A549 (cell line): ENCODE data around the gene COG7. TPM values are rescaled to one million over a fixed set of nuclear protein-coding genes. Genes with fewer than 3 reads are reported as not detected.

ENCODE experiments used
- ATAC-seq, 2 experiments: fragments of 200-7000 bp in 1 of 2; fragments of >200 bp in 1 of 2; cut with Nextera tagmentation in 1 of 2; cut with Tn5 transposase in 1 of 2; 3 replicates each; pipeline versions ENCODE4 v1.8.0 to v1.9.1; 2018 to 2020; ENCODE audit warnings: mild to moderate bottlenecking in 1 of 2, moderate library complexity in 1 of 2
- CTCF ChIA-PET: fragments of 300-600 bp; sonication (Branson Sonifier 250); formaldehyde crosslinking; extraction: SDS; loops from one replicate; lab custom pipeline; 2021; ENCODE audit warnings: antibody characterized with exemption, inconsistent platforms; lab: Yijun Ruan, JAX
- POLR2A ChIA-PET: fragments of 350-600 bp; formaldehyde crosslinking; extraction: SDS; loops from one replicate; lab custom pipeline; 2021; ENCODE audit warnings: antibody characterized with exemption, inconsistent platforms; lab: Yijun Ruan, JAX
- DNase-seq, 2 experiments: peaks; one replicate each; pipeline versions ENCODE4 v3.0.0 to v3.0.0-alpha.2; 2011 to 2016; ENCODE audit warnings: low read depth in 1 of 2, low spot score in 1 of 2
- FAIRE-seq: peaks from 2 replicates; lab custom pipeline; 2011; peaks lifted over from hg19 to GRCh38; lab: Jason Lieb, UNC
- H3K27ac ChIP-seq, 2 experiments: fragments of >200 bp; sonication (Bioruptor Twin); formaldehyde crosslinking; 3 replicates each; pipeline ENCODE4 v1.5.1; 2016 to 2017
- H3K4me1 ChIP-seq: fragments of >200 bp; sonication (Bioruptor Twin); formaldehyde crosslinking; 3 replicates; pipeline ENCODE4 v1.6.1; 2016
- H3K4me2 ChIP-seq: fragments of >200 bp; sonication (Bioruptor Twin); formaldehyde crosslinking; 3 replicates; pipeline ENCODE4 v1.6.1; 2016
- H3K4me3 ChIP-seq: fragments of >200 bp; sonication (Bioruptor Twin); formaldehyde crosslinking; 3 replicates; pipeline ENCODE4 v1.5.1; 2016
- H3K9me3 ChIP-seq: fragments of >200 bp; sonication (Bioruptor Twin); formaldehyde crosslinking; 3 replicates; pipeline ENCODE4 v1.6.1; 2016
- BCL3 ChIP-seq: fragments of >200 bp; sonication (Bioruptor Twin); formaldehyde crosslinking; IDR thresholded peaks from 3 replicates; pipeline ENCODE4 v1.6.1; 2016
- CBX2 ChIP-seq: fragments of 200-600 bp; sonication (generic); IDR thresholded peaks from 2 replicates; pipeline ENCODE4 v1.6.1; 2016; ENCODE audit warnings: low read depth, mild to moderate bottlenecking, borderline replicate concordance
- CBX8 ChIP-seq: fragments of 200-600 bp; sonication (generic); IDR thresholded peaks from 2 replicates; pipeline ENCODE4 v1.6.1; 2016
- CHD2 ChIP-seq: fragments of 150-350 bp; IDR thresholded peaks from 2 replicates; pipeline ENCODE4 v1.6.1; 2014; ENCODE audit warnings: low read length; ENCODE audit not compliant: partially characterized antibody
- CHD4 ChIP-seq: fragments of 200-600 bp; sonication (generic); IDR thresholded peaks from 2 replicates; pipeline ENCODE4 v1.6.1; 2016; ENCODE audit warnings: antibody characterized with exemption, mild to moderate bottlenecking, borderline replicate concordance
- EHF ChIP-seq: fragments of 250-450 bp; sonication (Bioruptor Pico); IDR thresholded peaks from 2 replicates; pipeline ENCODE4 v1.5.0; 2020; ENCODE audit warnings: mild to moderate bottlenecking
- EHMT2 ChIP-seq: fragments of 200-600 bp; sonication (generic); IDR thresholded peaks from 2 replicates; pipeline ENCODE4 v1.6.1; 2016; ENCODE audit warnings: antibody characterized with exemption, low read depth, mild to moderate bottlenecking, moderate library complexity
- EP300 ChIP-seq, 2 experiments: fragments of >200 bp; sonication (Bioruptor Twin); formaldehyde crosslinking; IDR thresholded peaks; 2 replicates in 1 of 2; 3 replicates in 1 of 2; pipeline ENCODE4 v1.6.1; 2016 to 2017
- FOXS1 ChIP-seq: fragments of 250-450 bp; sonication (Bioruptor Pico); IDR thresholded peaks from 2 replicates; pipeline ENCODE4 v1.5.0; 2020; ENCODE audit warnings: mild to moderate bottlenecking, moderate library complexity
- HDAC2 ChIP-seq: fragments of 200-600 bp; sonication (generic); IDR thresholded peaks from 2 replicates; pipeline ENCODE4 v1.6.1; 2016
- HES2 ChIP-seq: fragments of >200 bp; sonication (Bioruptor Twin); formaldehyde crosslinking; IDR thresholded peaks from 2 replicates; pipeline ENCODE4 v1.6.1; 2016
- HEYL ChIP-seq: fragments of 250-450 bp; sonication (Bioruptor Pico); IDR thresholded peaks from 2 replicates; pipeline ENCODE4 v1.8.0; 2021; ENCODE audit warnings: mild to moderate bottlenecking, moderate library complexity
- HOXB13 ChIP-seq: fragments of 250-450 bp; sonication (Bioruptor Pico); IDR thresholded peaks from 2 replicates; pipeline ENCODE4 v1.5.0; 2020; ENCODE audit warnings: low read depth, mild to moderate bottlenecking, moderate library complexity
- JUN ChIP-seq, 2 experiments: fragments of >200 bp; sonication (Bioruptor Twin); formaldehyde crosslinking; IDR thresholded peaks; 2 replicates in 1 of 2; 3 replicates in 1 of 2; pipeline ENCODE4 v1.6.1; 2016 to 2017
- JUNB ChIP-seq: fragments of >200 bp; sonication (Bioruptor Twin); formaldehyde crosslinking; IDR thresholded peaks from 2 replicates; pipeline ENCODE4 v1.6.1; 2016
- KDM5A ChIP-seq: fragments of 200-600 bp; sonication (generic); IDR thresholded peaks from 2 replicates; pipeline ENCODE4 v1.6.1; 2016; ENCODE audit warnings: antibody characterized with exemption, mild to moderate bottlenecking
- MAX ChIP-seq: IDR thresholded peaks from 2 replicates; pipeline ENCODE4 v1.6.1; 2012
- MAZ ChIP-seq: fragments of 150-350 bp; IDR thresholded peaks from 2 replicates; pipeline ENCODE4 v1.6.1; 2014; ENCODE audit warnings: antibody characterized with exemption, low read depth, low read length, borderline replicate concordance
- NFE2L2 ChIP-seq: fragments of 150-350 bp; conservative IDR thresholded peaks from 2 replicates; pipeline ENCODE4 v1.6.1; 2014; ENCODE audit warnings: low read length
- PHF8 ChIP-seq: fragments of 200-600 bp; sonication (generic); IDR thresholded peaks from 2 replicates; pipeline ENCODE4 v1.6.1; 2016; ENCODE audit warnings: low read depth, mild to moderate bottlenecking, antibody characterized with exemption, moderate library complexity, borderline replicate concordance
- RFX5 ChIP-seq: fragments of 450-650 bp; IDR thresholded peaks from 2 replicates; pipeline ENCODE4 v1.7.1; 2014; ENCODE audit warnings: antibody characterized with exemption, mild to moderate bottlenecking, moderate library complexity
- SMC3 ChIP-seq: fragments of >200 bp; sonication (Bioruptor Twin); formaldehyde crosslinking; IDR thresholded peaks from 3 replicates; pipeline ENCODE4 v1.6.1; 2018; ENCODE audit warnings: inconsistent platforms
- USF2 ChIP-seq: fragments of 450-650 bp; IDR thresholded peaks from 2 replicates; pipeline ENCODE4 v1.6.1; 2014; ENCODE audit warnings: antibody characterized with exemption
- ZFP36 ChIP-seq: fragments of 450-650 bp; IDR thresholded peaks from 2 replicates; pipeline ENCODE4 v1.6.1; 2014; ENCODE audit warnings: borderline replicate concordance; ENCODE audit not compliant: partially characterized antibody
- WGBS: methylation state at CpG from one replicate; pipeline ENCODE4 v1.1.6; 2017; ENCODE audit errors: missing lambda C conversion rate; 5-methylcytosine and 5-hydroxymethylcytosine counted together
- polyA plus RNA-seq, 4 experiments: library from polyadenylated mRNA; depleted of rRNA in 3 of 4; stranded (reverse); fragments of >200 nt; fragmentation: RNase III in 1 of 4; extraction: RNeasy Plus Mini Kit Qiagen cat#74134 plus additional on column Dnase treatment in 1 of 4; gene quantifications; 2 replicates in 3 of 4; 3 replicates in 1 of 4; pipeline ENCODE4 v1.2.3, GENCODE V29; 2011 to 2017

Gene COG7
- polyA plus RNA-seq, 2 of the 4 experiments (the other 2 are of a cell fraction), result 11.3 to 18.5 TPM

GRCh38 chr16:23362460-23363317 is 90.3 kb downstream of the COG7 start:
- no peak overlapping the region for H3K4me3 ChIP-seq
- peak overlapping the region; percentile 16; the same call in 2 of the 3 replicates for H3K4me2 ChIP-seq
- H3K9me3 ChIP-seq, result no peaks in the 10 kb centered on the region
- FAIRE-seq, result no peak
- TF ChIP-seq NFE2L2, result no peak
- no peak for TF ChIP-seq EHF (CRISPR knock-in tag)
- no peak for TF ChIP-seq EHMT2
- TF ChIP-seq MAX, result peak; percentile 49; the same call in 1 of the 2 replicates
- no peak for TF ChIP-seq MAZ
- no peak for TF ChIP-seq CBX2
- TF ChIP-seq RFX5, result no peak
- no peak for TF ChIP-seq CHD2
- TF ChIP-seq JUN (IDR thresholded peaks at IDR 0.05), result no peak
- POLR2A ChIA-PET, result no interaction called here
- peak in 1 of 2 experiments; percentile 76 for DNase-seq
- peak; percentile 63 to 86 for ATAC-seq
- peak overlapping the region in 1 of 2 experiments; percentile 54; a peak in 1 of 6 replicates for H3K27ac ChIP-seq
- CTCF ChIA-PET, result interaction anchor here (0.5 to 0.6 kb wide), 2 partner anchors 68 to 76 kb away, joined by 3 read pairs; no protein-coding TSS in a partner anchor
- WGBS, result 31% methylated on average over 10 of the region's 11 CpGs
- peaks cover 11% of the 10 kb centered on the region; the same call in 1 of the 3 replicates for H3K4me1 ChIP-seq

- no peak for FAIRE-seq
- Histone ChIP-seq H3K4me3 (no peak overlapping the region), H3K4me2 (no peak overlapping the region), H3K9me3 (no peaks in the 10 kb centered on the region), H3K4me1 (peaks cover 11% of the 10 kb centered on the region; the same call in 1 of the 3 replicates), H3K27ac (no peak overlapping the region)
- ChIA-PET CTCF (interaction anchor here (0.5 to 1.9 kb wide), 3 partner anchors 75 to 177 kb away, joined by 3 to 6 read pairs (median 4); partner anchors contain the start of gene SCNN1G), POLR2A (no interaction called here)
- ATAC-seq, result no peak
- 70% methylated on average over 8 of the region's 8 CpGs for WGBS
- TF ChIP-seq KDM5A, result no peak
- no peak for TF ChIP-seq HDAC2
- no peak for TF ChIP-seq BCL3
- no peak for TF ChIP-seq FOXS1 (CRISPR knock-in tag)
- TF ChIP-seq EP300 (IDR thresholded peaks at IDR 0.05), result no peak
- no peak for TF ChIP-seq CHD2
- TF ChIP-seq ZFP36, result no peak
- TF ChIP-seq CBX8, result no peak
- no peak for TF ChIP-seq CHD4
- no peak for TF ChIP-seq USF2
- no peak for TF ChIP-seq HEYL
- TF ChIP-seq MAZ, result no peak
- TF ChIP-seq JUNB, result no peak
- TF ChIP-seq HOXB13 (CRISPR knock-in tag), result no peak
- no peak for TF ChIP-seq HES2
- no peak for TF ChIP-seq PHF8
- TF ChIP-seq SMC3, result no peak
- TF ChIP-seq, all 56 proteins: peak for 0
- no peak for DNase-seq
These were observed 93.8 kb downstream of the COG7 start for GRCh38 chr16:23359092-23359760.
